Epithelial cell of proximal tubule (primary cell): ENCODE results near the gene TMEM209. TPM values are rescaled to one million over a fixed set of nuclear protein-coding genes. Genes with fewer than 3 reads are reported as not detected.
"Not testable (repeated sequence)": the region's sequence is repeated elsewhere in the genome, so short reads cannot be mapped to it uniquely, and the experiment has no call there.

Source experiments
- DNase-seq: peaks from one replicate; pipeline ENCODE4 v3.0.0-alpha.2; 2011; ENCODE audit warnings: low read depth
- H3K4me3 ChIP-seq: 2 replicates; pipeline ENCODE4 v1.5.1; 2011; ENCODE audit warnings: low read depth, mild to moderate bottlenecking, low read length
- total RNA-seq: library from RNA; depleted of rRNA; stranded (reverse); fragments of >200 nt; gene quantifications from 2 replicates; pipeline ENCODE4 v1.2.3, GENCODE V29; 2015
- TF ChIP-seq, protein P1 (sequence below): conservative IDR thresholded peaks from 2 replicates; pipeline ENCODE4 v1.5.1; 2012; ENCODE audit warnings: low read depth, mild to moderate bottlenecking, low read length

Gene TMEM209
- total RNA-seq, result 9.3 and 12.2 TPM in 2 replicates

DNA sequence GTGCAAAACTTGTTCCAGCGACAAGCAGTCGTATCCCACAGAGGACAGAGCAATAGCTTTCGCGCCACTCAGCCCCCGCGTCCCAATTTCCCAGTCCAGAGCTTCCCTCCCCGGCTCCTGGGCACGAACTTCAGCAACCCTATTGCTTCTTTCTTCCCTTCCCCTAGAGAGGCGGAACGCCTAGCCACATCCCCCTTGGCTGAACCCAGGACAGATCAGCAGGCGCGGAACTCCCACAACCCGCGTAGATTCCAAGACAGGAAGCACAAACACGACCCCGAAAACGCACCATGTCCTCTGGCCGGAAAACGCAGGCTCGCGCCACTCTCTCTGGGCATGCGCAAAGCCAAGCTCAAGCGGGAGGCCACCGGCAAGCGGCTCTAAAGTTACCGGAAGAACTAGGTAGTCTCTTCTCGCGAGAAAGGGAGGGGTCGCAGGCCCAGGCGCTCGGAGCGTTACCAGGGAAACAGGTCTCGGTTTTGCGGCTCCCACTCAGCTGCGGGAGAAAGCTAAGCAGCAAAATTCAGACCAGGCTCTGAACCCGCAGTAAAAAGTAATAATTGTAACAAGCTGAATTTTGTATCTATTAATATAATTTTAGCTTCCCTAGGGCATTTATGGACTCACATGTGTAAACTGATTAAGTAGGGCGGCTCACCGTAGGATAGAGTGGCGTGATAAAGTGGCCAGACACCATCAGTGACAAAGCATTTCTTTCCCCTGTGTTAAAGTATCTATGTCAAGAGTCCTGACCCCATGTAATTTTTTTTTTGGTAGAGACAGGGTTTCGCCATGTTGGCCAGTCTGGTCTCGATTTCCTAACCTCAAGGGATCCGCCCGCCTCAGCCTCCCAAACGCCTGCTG is at the start of gene TMEM209:
Gene TMEM209, minus strand, starts transcription at position 323 of the 864 bp plus-strand sequence. Its CDS starts 31 bp downstream, at position 292.
- TF ChIP-seq, protein P1, sequence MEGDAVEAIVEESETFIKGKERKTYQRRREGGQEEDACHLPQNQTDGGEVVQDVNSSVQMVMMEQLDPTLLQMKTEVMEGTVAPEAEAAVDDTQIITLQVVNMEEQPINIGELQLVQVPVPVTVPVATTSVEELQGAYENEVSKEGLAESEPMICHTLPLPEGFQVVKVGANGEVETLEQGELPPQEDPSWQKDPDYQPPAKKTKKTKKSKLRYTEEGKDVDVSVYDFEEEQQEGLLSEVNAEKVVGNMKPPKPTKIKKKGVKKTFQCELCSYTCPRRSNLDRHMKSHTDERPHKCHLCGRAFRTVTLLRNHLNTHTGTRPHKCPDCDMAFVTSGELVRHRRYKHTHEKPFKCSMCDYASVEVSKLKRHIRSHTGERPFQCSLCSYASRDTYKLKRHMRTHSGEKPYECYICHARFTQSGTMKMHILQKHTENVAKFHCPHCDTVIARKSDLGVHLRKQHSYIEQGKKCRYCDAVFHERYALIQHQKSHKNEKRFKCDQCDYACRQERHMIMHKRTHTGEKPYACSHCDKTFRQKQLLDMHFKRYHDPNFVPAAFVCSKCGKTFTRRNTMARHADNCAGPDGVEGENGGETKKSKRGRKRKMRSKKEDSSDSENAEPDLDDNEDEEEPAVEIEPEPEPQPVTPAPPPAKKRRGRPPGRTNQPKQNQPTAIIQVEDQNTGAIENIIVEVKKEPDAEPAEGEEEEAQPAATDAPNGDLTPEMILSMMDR, result no peak
- DNase-seq, result peak; percentile 72
- peak within 1 kb of the TSS; percentile 95 for H3K4me3 ChIP-seq

DNA sequence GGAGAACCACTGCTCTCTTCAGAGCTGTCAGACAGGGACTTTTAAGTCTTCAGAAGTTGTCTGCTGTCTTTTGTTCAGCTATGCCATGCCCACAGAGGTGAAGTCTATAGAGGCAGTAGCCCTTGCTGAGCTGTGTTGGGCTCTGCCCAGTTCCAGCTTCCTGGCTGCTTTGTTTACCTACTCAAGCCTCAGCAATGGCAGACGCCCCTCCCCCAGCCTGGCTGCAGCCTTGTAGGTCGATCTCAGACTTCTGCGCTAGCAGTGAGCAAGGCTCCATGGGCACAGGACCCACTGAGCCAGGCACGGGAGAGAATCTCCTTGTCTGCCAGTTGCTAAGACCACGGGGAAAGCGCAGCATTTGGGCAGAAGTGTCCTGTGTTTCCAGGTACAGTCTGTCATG is 49.3 kb upstream of the TMEM209 start:
- TF ChIP-seq, protein P1, result no peak
- no peak overlapping the region for H3K4me3 ChIP-seq
- no peak for DNase-seq

DNA sequence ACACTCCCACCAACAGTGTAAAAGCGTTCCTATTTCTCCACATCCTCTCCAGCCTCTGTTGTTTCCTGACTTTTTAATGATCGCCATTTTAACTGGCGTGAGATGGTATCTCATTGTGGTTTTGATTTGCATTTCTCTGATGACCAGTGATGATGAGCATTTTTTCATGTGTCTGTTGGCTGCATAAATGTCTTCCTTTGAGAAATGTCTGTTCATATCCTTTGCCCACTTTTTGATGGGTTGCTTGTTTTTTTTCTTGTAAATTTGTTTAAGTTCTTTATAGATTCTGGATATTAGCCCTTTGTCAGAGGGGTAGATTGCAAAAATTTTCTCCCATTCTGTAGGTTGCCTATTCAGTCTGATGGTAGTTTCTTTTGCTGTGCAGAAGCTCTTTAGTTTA is 44.4 kb upstream of the TMEM209 start:
- not testable (repeated sequence) for DNase-seq, H3K4me3 ChIP-seq

DNA sequence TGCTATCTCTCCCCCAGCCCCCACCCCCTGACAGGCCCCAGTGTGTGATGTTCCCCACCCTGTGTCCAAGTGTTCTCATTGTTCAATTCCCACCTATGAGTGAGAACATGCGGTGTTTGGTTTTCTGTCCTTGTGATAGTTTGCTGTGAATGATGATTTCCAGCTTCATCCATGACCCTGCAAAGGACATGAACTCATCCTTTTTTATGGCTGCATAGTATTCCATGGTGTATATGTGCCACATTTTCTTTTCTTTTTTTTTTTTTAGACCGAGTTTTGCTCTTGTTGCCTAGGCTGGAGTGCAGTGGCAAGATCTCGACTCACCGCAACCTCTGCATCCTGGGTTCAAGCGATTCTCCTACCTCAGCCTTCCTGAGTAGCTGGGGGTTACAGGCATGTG is 43.6 kb upstream of the TMEM209 start:
- not testable (repeated sequence) for DNase-seq, H3K4me3 ChIP-seq

DNA sequence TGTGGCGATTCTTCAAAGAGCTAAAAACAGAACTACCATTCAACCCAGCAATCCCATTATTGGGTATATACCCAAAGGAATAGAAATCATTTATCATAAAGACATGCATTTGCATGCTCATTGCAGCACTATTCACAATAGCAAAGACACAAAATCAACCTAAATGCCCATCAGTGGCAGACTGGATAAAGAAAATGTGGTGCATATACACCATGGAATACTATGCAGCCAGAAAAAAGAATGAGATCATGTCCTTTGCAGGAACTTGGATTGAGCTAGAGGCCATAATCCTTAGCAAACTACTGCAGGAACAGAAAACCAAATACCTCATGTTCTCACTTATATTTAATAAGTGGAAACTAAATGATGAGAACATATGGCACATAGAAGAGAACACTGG is 41.3 kb upstream of the TMEM209 start:
- H3K4me3 ChIP-seq, DNase-seq: not testable (repeated sequence)

DNA sequence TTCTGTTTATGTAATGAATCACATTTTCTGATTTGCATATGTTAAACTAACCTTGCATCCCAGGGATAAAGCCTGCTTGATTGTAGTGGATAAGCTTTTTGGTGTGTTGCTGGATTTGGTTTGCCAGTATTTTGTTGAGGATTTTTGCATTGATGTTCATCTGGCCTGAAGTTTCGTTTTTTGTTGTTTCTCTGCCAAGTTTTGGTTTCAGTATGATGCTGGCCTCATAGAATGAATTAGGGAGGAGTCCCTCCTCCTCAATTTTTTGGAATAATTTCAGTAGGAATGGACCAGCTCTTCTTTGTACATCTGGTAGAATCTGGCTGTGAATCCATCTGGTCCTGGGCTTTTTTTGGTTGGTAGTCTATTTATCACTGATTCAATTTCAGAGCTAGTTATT is 38.3 kb upstream of the TMEM209 start:
- H3K4me3 ChIP-seq, DNase-seq: not testable (repeated sequence)

DNA sequence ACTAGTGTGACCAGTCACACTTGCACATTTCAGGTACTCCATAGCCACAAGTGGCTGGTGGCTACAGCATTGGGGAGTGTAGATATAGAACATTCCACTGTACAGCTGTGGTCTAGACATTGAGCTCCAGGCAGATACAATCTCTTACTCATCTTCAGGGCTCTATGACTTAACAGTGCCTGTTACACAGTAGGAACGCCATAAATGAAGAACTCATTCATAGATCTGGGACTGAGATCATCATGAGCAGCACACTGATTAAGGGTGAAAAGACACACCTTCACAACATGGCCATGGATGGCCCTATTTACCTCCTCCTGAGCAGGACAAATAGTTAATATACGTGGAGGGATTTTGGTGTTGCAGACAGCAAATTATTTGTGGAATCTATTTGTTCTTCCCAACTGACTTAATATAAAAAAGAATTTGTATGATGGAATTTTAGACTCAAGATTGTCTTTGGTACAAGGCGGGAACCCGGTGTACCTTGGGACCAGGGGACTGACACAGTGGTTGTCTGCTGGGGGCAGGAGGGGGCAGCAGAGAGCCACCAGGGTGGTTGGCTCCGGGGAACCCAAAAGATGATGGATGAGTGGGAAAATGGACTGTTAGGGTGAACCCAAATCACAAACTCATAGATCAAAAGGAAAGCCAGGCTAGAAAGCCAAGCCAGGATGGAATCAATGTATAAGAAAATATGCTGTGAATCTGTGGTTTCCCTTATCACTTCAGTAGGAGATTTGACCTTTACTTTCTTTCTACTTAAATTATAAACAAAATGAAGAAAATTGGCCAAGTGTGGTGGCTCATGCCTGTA is 37.2 kb upstream of the TMEM209 start:
- no peak for DNase-seq
- H3K4me3 ChIP-seq, result no peak overlapping the region
- TF ChIP-seq, protein P1, result peak; percentile 100

DNA sequence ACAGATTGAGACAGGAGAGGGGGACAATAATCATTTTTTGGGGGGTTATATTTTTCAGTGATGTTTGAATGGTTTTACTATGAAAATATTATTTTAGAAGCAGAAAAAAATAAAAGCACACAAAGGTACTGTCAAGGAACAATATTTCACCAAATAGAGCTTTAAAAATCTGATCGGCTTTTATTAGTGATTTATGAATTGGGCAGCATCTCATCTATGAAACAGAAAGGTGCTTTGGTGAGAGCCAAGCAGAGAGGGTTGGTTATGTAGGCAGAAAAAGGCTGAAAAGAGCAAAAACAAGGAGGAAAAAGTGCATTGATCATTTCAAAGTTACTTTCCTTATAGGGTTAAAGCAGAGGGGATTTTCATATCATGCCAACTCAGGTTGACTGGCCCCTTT is 35.0 kb upstream of the TMEM209 start:
- no peak for DNase-seq
- H3K4me3 ChIP-seq, result no peak overlapping the region
- TF ChIP-seq, protein P1, result no peak

DNA sequence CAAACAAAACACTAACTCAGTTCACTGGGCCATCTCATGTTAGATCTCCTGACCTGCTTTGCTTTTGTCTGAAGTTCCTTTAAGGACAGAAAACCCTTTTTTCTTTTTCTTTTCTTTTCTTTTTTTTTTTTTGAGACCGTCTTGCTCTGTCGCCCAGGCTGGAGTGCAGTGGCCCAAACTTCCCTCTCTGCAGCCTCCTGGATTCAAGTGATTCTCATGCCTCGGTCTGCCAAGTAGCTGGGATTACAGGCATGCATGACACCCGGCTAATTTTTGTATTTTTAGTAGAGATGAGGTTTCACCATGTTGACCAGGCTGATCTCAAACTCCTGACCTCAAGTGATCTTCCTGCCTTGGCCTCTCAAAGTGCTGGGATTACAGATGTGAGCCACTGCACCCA is 31.2 kb upstream of the TMEM209 start:
- DNase-seq, result peak; percentile 29
- not testable (repeated sequence) for H3K4me3 ChIP-seq
